ENCODE results near the gene EMP2. TPM values are rescaled to one million over a fixed set of nuclear protein-coding genes. Genes with fewer than 3 reads are reported as not detected.
A peak's percentile ranks its signal among the peaks of the same experiment; 100 is the strongest.

EMP2 gene
- total RNA-seq, 6 experiments from 2014 or later: 38.5 to 95.6 (median 58.4) TPM

- no peak overlapping the region for H3K4me3 ChIP-seq
- no peak overlapping the region for H3K27ac ChIP-seq
- DNase-seq (no peak), ATAC-seq (no peak)
- 42% methylated on average over 2 of the region's 4 CpGs for WGBS (ENCODE audit: insufficient coverage, low coverage, low lambda C conversion rate, missing lambda C conversion rate)
- H3K27me3 ChIP-seq: no peaks in the 10 kb centered on the region
- no peaks in the 10 kb centered on the region for H3K9me3 ChIP-seq
- no peak for TF ChIP-seq POLR2A (IDR thresholded peaks at IDR 0.05)
- TF ChIP-seq, protein P1, sequence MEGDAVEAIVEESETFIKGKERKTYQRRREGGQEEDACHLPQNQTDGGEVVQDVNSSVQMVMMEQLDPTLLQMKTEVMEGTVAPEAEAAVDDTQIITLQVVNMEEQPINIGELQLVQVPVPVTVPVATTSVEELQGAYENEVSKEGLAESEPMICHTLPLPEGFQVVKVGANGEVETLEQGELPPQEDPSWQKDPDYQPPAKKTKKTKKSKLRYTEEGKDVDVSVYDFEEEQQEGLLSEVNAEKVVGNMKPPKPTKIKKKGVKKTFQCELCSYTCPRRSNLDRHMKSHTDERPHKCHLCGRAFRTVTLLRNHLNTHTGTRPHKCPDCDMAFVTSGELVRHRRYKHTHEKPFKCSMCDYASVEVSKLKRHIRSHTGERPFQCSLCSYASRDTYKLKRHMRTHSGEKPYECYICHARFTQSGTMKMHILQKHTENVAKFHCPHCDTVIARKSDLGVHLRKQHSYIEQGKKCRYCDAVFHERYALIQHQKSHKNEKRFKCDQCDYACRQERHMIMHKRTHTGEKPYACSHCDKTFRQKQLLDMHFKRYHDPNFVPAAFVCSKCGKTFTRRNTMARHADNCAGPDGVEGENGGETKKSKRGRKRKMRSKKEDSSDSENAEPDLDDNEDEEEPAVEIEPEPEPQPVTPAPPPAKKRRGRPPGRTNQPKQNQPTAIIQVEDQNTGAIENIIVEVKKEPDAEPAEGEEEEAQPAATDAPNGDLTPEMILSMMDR (IDR thresholded peaks at IDR 0.05): no peak
- H3K4me1 ChIP-seq: peaks cover 0 to 3% (median 0%) of the 10 kb centered on the region in 4 donors
- no peaks in the 10 kb centered on the region for H3K36me3 ChIP-seq
- intact Hi-C loops (cut with DNase I): no loop called here
Measured at GRCh38 chr16:10575506-10576130, 4.8 kb downstream of the EMP2 start.

DNA sequence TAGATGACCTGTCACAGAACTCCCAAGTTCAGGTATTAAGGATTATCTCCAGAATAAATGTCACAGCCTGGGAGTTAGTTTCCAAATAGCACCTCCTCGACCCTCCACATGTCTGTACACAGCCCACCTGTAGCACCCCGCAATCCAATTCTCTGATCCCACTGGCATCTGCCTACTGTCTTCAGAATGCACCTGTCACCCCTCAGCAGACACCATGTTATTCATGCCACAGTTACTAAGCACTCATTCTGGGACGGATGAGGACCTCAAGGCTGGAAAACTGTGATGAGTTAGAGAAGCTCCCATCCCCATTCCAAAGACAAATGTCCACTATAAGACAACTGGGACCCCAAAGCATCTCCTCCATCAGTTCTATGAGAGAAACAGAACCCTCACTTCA, 7.8 kb downstream of the EMP2 start:
- ATAC-seq: no peak
- WGBS (ENCODE audit: insufficient coverage, low coverage, low lambda C conversion rate, missing lambda C conversion rate): no CpG with 5 or more reads among the region's 3 CpGs
- TF ChIP-seq POLR2A (IDR thresholded peaks at IDR 0.05): no peak
- TF ChIP-seq, protein P1 (IDR thresholded peaks at IDR 0.05): no peak
- peaks cover 0 to 3% (median 0%) of the 10 kb centered on the region in 4 donors for H3K4me1 ChIP-seq
- no peaks in the 10 kb centered on the region for H3K36me3 ChIP-seq
- DNase-seq: no peak
- no peaks in the 10 kb centered on the region for H3K9me3 ChIP-seq
- intact Hi-C loops (cut with DNase I): no loop called here
- H3K4me3 ChIP-seq: no peak overlapping the region
- H3K27me3 ChIP-seq: no peaks in the 10 kb centered on the region
- H3K27ac ChIP-seq: no peak overlapping the region

DNA sequence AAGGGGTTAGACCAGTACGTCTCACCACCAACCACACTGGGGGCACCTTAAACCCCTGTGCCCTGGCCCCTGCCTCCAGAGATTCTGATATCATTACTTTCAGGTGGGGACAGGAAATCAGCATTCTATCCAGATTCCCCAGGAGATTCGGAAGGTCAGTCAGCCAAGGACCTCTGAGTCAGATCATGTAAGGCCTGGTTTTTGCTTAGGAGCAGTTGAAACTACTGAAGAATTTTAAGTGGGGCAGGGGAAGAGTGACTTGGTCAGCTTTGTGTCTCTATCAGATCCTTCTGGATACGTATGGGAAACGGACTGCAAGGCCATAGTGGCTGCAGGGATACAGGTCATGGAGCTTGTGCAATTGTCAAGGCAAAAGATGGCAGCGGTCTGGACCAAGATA, 9.0 kb downstream of the EMP2 start:
- no peak for ATAC-seq
- H3K4me1 ChIP-seq: peaks cover 0 to 3% (median 0%) of the 10 kb centered on the region in 4 donors
- 71% methylated on average over 3 of the region's 5 CpGs for WGBS (ENCODE audit: insufficient coverage, low coverage, low lambda C conversion rate, missing lambda C conversion rate)

GRCh38 chr16:10569621-10570020, 10.8 kb downstream of the EMP2 start:
- no peak for DNase-seq
- Histone ChIP-seq H3K4me1 (no peaks in the 10 kb centered on the region), H3K36me3 (no peaks in the 10 kb centered on the region), H3K27me3 (no peaks in the 10 kb centered on the region), H3K27ac (no peak overlapping the region), H3K4me3 (no peak overlapping the region), H3K9me3 (no peaks in the 10 kb centered on the region)
- peak in 1 of 4 donors; percentile 6 for ATAC-seq
- TF ChIP-seq, protein P1 (IDR thresholded peaks at IDR 0.05): no peak
- TF ChIP-seq POLR2A (IDR thresholded peaks at IDR 0.05): no peak
- intact Hi-C loops (cut with DNase I): no loop called here
- WGBS (ENCODE audit: insufficient coverage, low coverage, low lambda C conversion rate, missing lambda C conversion rate): 96% methylated on average over 3 of the region's 8 CpGs

More for the DNA sequence above, 9.0 kb downstream of the EMP2 start:
- Histone ChIP-seq H3K9me3 (no peaks in the 10 kb centered on the region), H3K36me3 (no peaks in the 10 kb centered on the region), H3K4me3 (no peak overlapping the region), H3K27me3 (no peaks in the 10 kb centered on the region), H3K27ac (no peak overlapping the region)
- DNase-seq: no peak
- intact Hi-C loops (cut with DNase I): no loop called here
- TF ChIP-seq POLR2A (IDR thresholded peaks at IDR 0.05): no peak
- TF ChIP-seq, protein P1 (IDR thresholded peaks at IDR 0.05): no peak
